ENCODE data around the gene SRP19. TPM values are rescaled to one million over a fixed set of nuclear protein-coding genes. Genes with fewer than 3 reads are reported as not detected.

SRP19 gene
- total RNA-seq, 1 donor from 2014 or later, result 47.7 TPM

Other genes with a start within 250 kb of the SRP19 start
- 41.9 TPM for gene APC, start 123.4 kb upstream of the SRP19 start, total RNA-seq (ENCODE audit: insufficient read depth, low replicate concordance)
- 28.4 TPM for gene REEP5, start 60.9 kb downstream of the SRP19 start, total RNA-seq (ENCODE audit: insufficient read depth, low replicate concordance)
- 96.8 TPM for gene DCP2, start 115.5 kb downstream of the SRP19 start, total RNA-seq (ENCODE audit: insufficient read depth, low replicate concordance)

All from umbilical cord (tissue), 1 donor.